GM12891 (cell line): ENCODE data around the gene FIBP.

Source experiments
- PAX5 ChIP-seq: IDR thresholded peaks from 2 replicates; pipeline ENCODE4 v1.6.1; 2011; ENCODE audit warnings: low read length, moderate library complexity, mild to moderate bottlenecking; ENCODE audit not compliant: insufficient read depth, severe bottlenecking
- POLR2A ChIP-seq: IDR thresholded peaks from 2 replicates; pipeline ENCODE4 v1.6.1; 2011; ENCODE audit warnings: low read depth, low read length, control low read depth
- POLR2AphosphoS5 ChIP-seq: IDR thresholded peaks from 2 replicates; pipeline ENCODE4 v1.6.1; 2011; ENCODE audit warnings: low read depth, low read length, control low read depth
- POU2F2 ChIP-seq: IDR thresholded peaks from 2 replicates; pipeline ENCODE4 v1.6.1; 2011; ENCODE audit warnings: low read depth, mild to moderate bottlenecking, control low read depth, low read length, moderate library complexity
- SPI1 ChIP-seq: IDR thresholded peaks from 2 replicates; pipeline ENCODE4 v1.6.1; 2011; ENCODE audit warnings: low read depth, low read length, control low read depth
- TAF1 ChIP-seq: IDR thresholded peaks from 2 replicates; pipeline ENCODE4 v1.6.1; 2011; ENCODE audit warnings: low read depth, low read length, control low read depth

DNA sequence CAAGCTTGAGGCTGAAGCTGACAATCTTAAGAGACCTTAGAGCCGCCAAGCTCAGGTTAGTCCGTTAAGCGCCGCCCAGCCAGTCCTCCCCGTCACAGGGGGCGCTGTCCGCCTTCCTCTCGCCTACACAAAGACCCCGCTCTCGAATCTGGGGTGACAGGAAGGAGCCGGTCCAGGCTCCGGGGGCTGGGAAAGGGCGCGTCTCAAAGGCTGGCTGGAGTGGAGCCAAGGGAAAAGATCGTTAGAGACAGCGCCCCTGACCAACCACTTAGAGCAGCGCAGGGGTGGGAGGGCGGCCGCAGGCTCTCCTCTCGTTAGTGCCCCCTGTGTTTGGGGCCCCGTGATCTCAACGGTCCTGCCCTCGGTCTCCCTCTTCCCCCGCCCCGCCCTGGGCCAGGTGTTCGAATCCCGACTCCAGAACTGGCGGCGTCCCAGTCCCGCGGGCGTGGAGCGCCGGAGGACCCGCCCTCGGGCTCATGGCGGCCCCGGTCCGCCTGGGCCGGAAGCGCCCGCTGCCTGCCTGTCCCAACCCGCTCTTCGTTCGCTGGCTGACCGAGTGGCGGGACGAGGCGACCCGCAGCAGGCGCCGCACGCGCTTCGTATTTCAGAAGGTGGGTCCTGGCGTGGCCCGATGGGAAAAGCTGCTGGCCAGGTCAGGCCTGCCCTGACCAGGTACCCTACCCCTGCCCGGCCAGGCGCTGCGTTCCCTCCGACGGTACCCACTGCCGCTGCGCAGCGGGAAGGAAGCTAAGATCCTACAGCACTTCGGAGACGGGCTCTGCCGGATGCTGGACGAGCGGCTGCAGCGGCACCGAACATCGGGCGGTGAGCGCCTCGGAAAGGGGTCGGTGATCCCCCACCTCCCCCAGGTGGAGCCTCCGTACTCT, 27.8 kb downstream of the FIBP start, which contains the start of gene MUS81:
- TF ChIP-seq TAF1 (peak; percentile 90), POLR2A (no peak), POLR2AphosphoS5 (no peak), SPI1 (no peak), POU2F2 (peak; percentile 54; the same call in 1 of the 2 replicates), PAX5 (no peak)
